Ovary (tissue), 3 donors: ENCODE data around the gene XXYLT1.
"Not testable (repeated sequence)": the region's sequence is repeated elsewhere in the genome, so short reads cannot be mapped to it uniquely, and the experiment has no call there.

Experiments used
- POLR2A ChIP-seq: fragments of 450-650 bp; IDR thresholded peaks from one replicate; pipeline ENCODE4 v1.6.1; 2017; ENCODE audit warnings: antibody characterized with exemption, mild to moderate bottlenecking, moderate library complexity
- TF ChIP-seq, protein P1 (sequence below), 3 donors: fragments of 450-650 bp in 2 of 3; fragments of 200-600 bp in 1 of 3; IDR thresholded peaks; one replicate each; pipeline versions ENCODE4 v1.5.1 to v1.8.0; 2016 to 2022; ENCODE audit warnings: antibody characterized with exemption in 3 of 3, mild to moderate bottlenecking in 1 of 3
- donor health status: DM: no; HTN: no; CAD: no.

DNA sequence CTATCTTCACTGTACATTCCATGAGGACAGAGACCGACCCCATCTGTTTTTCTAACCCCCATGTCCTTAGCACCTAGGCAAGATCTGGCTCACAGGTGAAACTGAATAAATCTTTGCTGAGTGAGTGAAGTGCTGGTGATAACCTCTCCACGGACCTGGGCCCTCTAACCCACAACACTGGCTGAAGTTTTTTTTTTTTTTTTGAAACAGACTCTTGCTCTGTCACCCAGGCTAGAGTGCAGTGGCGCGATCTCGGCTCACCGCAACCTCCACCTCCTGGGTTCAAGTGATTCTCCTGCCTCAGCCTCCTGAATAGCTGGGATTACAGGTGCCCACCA lies 84.3 kb downstream of the XXYLT1 start:
- TF ChIP-seq, protein P1, sequence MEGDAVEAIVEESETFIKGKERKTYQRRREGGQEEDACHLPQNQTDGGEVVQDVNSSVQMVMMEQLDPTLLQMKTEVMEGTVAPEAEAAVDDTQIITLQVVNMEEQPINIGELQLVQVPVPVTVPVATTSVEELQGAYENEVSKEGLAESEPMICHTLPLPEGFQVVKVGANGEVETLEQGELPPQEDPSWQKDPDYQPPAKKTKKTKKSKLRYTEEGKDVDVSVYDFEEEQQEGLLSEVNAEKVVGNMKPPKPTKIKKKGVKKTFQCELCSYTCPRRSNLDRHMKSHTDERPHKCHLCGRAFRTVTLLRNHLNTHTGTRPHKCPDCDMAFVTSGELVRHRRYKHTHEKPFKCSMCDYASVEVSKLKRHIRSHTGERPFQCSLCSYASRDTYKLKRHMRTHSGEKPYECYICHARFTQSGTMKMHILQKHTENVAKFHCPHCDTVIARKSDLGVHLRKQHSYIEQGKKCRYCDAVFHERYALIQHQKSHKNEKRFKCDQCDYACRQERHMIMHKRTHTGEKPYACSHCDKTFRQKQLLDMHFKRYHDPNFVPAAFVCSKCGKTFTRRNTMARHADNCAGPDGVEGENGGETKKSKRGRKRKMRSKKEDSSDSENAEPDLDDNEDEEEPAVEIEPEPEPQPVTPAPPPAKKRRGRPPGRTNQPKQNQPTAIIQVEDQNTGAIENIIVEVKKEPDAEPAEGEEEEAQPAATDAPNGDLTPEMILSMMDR (IDR thresholded peaks at IDR 0.05), result not testable (repeated sequence)
- TF ChIP-seq POLR2A, result not testable (repeated sequence)
